ENCODE results near the gene RBM4B. TPM values are rescaled to one million over a fixed set of nuclear protein-coding genes. Genes with fewer than 3 reads are reported as not detected.
"Not testable (repeated sequence)": the region's sequence is repeated elsewhere in the genome, so short reads cannot be mapped to it uniquely, and the experiment has no call there.

Gene RBM4B, protein sequence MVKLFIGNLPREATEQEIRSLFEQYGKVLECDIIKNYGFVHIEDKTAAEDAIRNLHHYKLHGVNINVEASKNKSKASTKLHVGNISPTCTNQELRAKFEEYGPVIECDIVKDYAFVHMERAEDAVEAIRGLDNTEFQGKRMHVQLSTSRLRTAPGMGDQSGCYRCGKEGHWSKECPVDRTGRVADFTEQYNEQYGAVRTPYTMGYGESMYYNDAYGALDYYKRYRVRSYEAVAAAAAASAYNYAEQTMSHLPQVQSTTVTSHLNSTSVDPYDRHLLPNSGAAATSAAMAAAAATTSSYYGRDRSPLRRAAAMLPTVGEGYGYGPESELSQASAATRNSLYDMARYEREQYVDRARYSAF
- total RNA-seq (10 to 100 TPM; 35.0 to 35.7 TPM), polyA plus RNA-seq (ENCODE audit: insufficient read depth, low read depth, low replicate concordance) (35.2 TPM)
- long read RNA-seq, donor 1, transcript RBM4B-201 (4 exons, 1,840 nt), result major isoform, 5 of 7 reads
- long read RNA-seq, donor 1, partial matches to known transcripts, result 0 of 7 reads
- long read RNA-seq, donor 1, other reads (novel, unspliced or antisense), result 0 of 7 reads
- long read RNA-seq, donor 2, transcript RBM4B-206 (2 exons, 1,646 nt), result minor isoform, 5 of 14 reads
- long read RNA-seq, donor 2, transcript RBM4B-201 (4 exons, 1,840 nt), result major isoform, 9 of 14 reads
- long read RNA-seq, donor 2, partial matches to known transcripts, result 0 of 14 reads
- long read RNA-seq, donor 2, other reads (novel, unspliced or antisense), result 0 of 14 reads

DNA sequence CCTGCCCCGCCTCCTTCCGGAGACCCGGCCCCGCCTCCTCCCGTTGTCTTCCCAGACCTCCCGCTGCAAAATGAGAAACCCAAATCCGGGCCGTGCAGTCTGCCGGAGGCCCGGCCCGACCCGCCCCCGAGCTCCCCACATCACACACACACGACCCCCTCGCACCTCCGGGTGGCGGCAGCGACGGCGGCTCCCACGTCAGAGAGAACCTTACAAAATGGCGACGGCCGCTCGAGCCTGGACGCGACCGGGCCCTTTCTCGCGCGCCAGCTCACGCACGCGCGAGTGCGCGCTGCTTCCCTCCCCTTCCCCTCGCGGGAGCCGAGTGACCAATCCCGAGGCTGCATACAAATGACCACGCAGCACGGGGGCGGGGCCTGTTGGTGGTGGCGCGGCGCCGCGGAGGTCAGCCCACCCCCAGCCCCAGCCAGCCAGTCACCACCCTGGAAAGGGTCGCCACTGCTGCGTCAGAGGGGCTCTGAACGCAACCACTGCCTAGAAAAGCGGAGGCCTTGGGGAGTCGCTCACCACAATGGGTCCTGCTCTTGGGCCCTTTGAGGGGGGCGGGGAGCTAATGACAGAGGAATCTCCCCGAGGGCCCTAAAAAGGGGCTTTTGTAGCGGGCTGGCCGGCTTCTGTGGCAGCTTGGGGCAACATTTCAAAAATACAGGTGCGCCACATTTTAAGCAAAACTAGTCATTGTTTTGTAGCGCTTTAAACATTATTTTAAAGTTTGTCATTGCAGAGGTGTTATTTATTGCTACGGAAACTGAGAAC lies at the start of gene RBM4B:
RBM4B (minus strand) TSS at position 289 of the 777 bp plus-strand sequence. CDS start 808 bp downstream, outside the sequence.
- Histone ChIP-seq H3K4me3 (peak within 1 kb of the TSS; percentile 63 to 84), H3K36me3 (ENCODE audit: low read depth, missing control alignments) (no peaks in the 10 kb centered on the region), H3K27me3 (no peaks in the 10 kb centered on the region), H3K4me1 (peaks cover 14% of the 10 kb centered on the region), H3K27ac (peak within 1 kb of the TSS; percentile 89), H3K9me3 (no peaks in the 10 kb centered on the region)
- DNase-seq, result peak; percentile 98
- peak; percentile 10 for TF ChIP-seq POLR2A (IDR thresholded peaks at IDR 0.05)
- TF ChIP-seq, protein P1, sequence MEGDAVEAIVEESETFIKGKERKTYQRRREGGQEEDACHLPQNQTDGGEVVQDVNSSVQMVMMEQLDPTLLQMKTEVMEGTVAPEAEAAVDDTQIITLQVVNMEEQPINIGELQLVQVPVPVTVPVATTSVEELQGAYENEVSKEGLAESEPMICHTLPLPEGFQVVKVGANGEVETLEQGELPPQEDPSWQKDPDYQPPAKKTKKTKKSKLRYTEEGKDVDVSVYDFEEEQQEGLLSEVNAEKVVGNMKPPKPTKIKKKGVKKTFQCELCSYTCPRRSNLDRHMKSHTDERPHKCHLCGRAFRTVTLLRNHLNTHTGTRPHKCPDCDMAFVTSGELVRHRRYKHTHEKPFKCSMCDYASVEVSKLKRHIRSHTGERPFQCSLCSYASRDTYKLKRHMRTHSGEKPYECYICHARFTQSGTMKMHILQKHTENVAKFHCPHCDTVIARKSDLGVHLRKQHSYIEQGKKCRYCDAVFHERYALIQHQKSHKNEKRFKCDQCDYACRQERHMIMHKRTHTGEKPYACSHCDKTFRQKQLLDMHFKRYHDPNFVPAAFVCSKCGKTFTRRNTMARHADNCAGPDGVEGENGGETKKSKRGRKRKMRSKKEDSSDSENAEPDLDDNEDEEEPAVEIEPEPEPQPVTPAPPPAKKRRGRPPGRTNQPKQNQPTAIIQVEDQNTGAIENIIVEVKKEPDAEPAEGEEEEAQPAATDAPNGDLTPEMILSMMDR (IDR thresholded peaks at IDR 0.05), result no peak
- WGBS, 2 donors, result 0 to 1% methylated on average over 16 to 60 of the region's 61 CpGs
- intact Hi-C loops (cut with DNase I; ENCODE audit: low total_unique reads), result loop anchor here (5.0 to 10.0 kb wide), 3 partner anchors 40 to 193 kb away; partner anchors contain the start of genes DPP3 and RBM4

DNA sequence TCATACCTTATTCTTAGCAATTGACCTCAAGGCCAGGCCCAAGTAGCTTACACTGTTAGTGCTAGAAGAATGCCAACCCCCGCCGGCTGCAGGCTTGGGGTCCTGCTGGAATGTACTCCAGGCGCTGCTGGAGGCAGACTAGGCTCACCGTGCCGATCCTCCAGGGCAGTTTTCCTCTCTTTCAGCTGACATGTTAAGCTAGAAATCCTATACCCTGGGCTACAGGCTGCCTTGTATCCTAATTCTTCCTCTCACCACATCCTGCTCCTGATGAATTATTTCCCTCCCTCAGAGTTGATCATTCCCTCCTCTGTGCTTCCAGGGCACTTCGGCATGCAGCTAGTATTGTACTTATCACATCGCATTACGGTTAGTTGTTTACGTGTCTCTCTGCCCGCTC lies 48.0 kb upstream of the RBM4B start:
- no peaks in the 10 kb centered on the region for H3K27me3 ChIP-seq
- no peak overlapping the region for H3K4me3 ChIP-seq
- H3K9me3 ChIP-seq, result no peaks in the 10 kb centered on the region
- peaks cover 12% of the 10 kb centered on the region for H3K4me1 ChIP-seq
- H3K27ac ChIP-seq, result no peak overlapping the region
- H3K36me3 ChIP-seq (ENCODE audit: low read depth, missing control alignments), result no peaks in the 10 kb centered on the region
- no peak for DNase-seq
- WGBS, 2 donors, result 74 to 83% methylated on average over 10 of the region's 10 CpGs
- intact Hi-C loops (cut with DNase I; ENCODE audit: low total_unique reads), result no loop called here
- no peak for TF ChIP-seq POLR2A (IDR thresholded peaks at IDR 0.05)
- TF ChIP-seq, protein P1 (IDR thresholded peaks at IDR 0.05), result no peak

DNA sequence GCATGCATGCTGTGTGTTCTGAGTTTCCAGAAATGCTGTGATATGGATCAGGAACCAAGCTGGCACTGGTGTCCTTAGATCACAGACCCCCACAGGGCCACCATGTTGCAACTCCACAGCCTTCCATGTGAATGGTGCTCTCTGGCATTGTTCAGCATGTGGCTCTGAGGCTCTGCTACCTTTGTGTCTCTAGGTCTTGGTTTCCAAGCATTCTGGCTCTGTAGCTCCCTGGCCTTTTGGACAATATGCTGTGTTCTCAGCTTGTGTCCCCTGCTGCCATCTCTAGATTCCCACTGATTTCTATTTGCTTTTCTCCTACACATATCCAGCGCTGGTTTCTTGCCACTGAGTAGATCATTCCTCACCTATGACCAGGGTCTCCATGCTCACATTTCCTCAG lies 47.4 kb upstream of the RBM4B start:
- Histone ChIP-seq H3K27me3 (no peaks in the 10 kb centered on the region), H3K9me3 (no peaks in the 10 kb centered on the region), H3K36me3 (ENCODE audit: low read depth, missing control alignments) (no peaks in the 10 kb centered on the region), H3K4me1 (peaks cover 12% of the 10 kb centered on the region), H3K4me3 (no peak overlapping the region), H3K27ac (no peak overlapping the region)
- no peak for DNase-seq
- TF ChIP-seq, protein P1 (IDR thresholded peaks at IDR 0.05), result no peak
- TF ChIP-seq POLR2A (IDR thresholded peaks at IDR 0.05), result no peak
- WGBS, 2 donors, result 96 to 100% methylated on average over 1 of the region's 1 CpG
- intact Hi-C loops (cut with DNase I; ENCODE audit: low total_unique reads), result no loop called here

DNA sequence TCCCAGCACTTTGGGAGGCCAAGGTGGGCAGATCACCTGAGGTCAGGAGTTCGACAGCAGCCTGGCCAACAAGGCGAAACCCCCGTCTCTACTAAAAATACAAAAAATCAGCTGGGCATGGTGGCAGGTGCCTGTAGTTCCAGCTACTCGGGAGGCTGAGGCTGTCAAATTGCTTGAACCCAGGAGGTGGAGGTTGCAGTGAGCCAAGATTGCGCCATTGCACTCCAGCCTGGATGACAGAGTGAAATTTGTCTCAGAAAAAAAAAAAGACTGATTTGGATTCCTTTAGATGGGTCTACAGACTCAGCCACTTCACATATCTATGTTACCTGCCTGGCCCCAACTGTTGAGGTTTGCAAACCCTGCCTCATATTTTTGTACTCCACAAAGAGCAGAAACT lies 46.5 kb upstream of the RBM4B start:
- H3K9me3 ChIP-seq; H3K36me3 ChIP-seq (ENCODE audit: low read depth, missing control alignments); H3K27ac ChIP-seq; H3K27me3 ChIP-seq; intact Hi-C loops (cut with DNase I; ENCODE audit: low total_unique reads); H3K4me3 ChIP-seq; DNase-seq: not testable (repeated sequence)
- WGBS, 2 donors, result 87 to 95% methylated on average over 5 of the region's 5 CpGs
- H3K4me1 ChIP-seq, result peaks cover 12% of the 10 kb centered on the region

DNA sequence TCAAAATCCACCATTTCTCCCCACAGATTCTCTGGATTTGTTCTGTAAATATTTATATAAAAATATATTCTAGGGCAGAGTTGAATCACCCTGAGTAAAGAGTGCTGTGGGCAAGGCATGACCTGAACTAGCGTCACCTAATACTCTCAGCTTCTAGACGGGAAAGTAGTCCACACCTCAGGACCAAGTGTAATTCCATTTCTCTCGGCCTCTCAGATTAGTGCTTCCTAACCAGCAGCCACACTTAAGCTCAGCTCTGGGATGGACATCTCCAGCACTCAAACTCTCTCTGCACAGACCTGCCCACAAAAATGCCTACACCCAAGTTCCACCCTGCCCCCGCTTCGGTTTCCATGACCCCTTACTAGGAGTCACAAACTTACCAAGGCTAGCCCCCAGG lies 46.0 kb upstream of the RBM4B start:
- Histone ChIP-seq H3K27me3 (no peaks in the 10 kb centered on the region), H3K36me3 (ENCODE audit: low read depth, missing control alignments) (no peaks in the 10 kb centered on the region), H3K4me1 (peaks cover 12% of the 10 kb centered on the region), H3K4me3 (no peak overlapping the region), H3K27ac (no peak overlapping the region), H3K9me3 (no peaks in the 10 kb centered on the region)
- DNase-seq, result no peak
- 90 to 94% methylated on average over 5 of the region's 5 CpGs for WGBS, 2 donors
- TF ChIP-seq POLR2A (IDR thresholded peaks at IDR 0.05), result no peak
- TF ChIP-seq, protein P1 (IDR thresholded peaks at IDR 0.05), result no peak
- intact Hi-C loops (cut with DNase I; ENCODE audit: low total_unique reads), result no loop called here

Measured in testis (tissue), 5 donors.